Aorta (tissue), 5 donors: ENCODE measurements around the gene SLC16A5. TPM values are rescaled to one million over a fixed set of nuclear protein-coding genes. Genes with fewer than 3 reads are reported as not detected.

Experiments used
- ATAC-seq: fragments of 200-7000 bp; cut with Tn5 transposase; one replicate; pipeline ENCODE4 v1.9.1; 2022; ENCODE audit warnings: moderate library complexity; ENCODE audit not compliant: low FRiP score
- DNase-seq, 2 donors: peaks; one replicate each; pipeline ENCODE4 v3.0.0-alpha.2; 2020
- H3K27ac ChIP-seq, 2 donors: one replicate each; pipeline ENCODE4 v1.5.1; 2013; ENCODE audit warnings: low read length in 2 of 2, mild to moderate bottlenecking in 2 of 2, moderate library complexity in 2 of 2, control low read depth in 1 of 2, inconsistent platforms in 1 of 2, low read depth in 1 of 2
- H3K27me3 ChIP-seq, 2 donors: one replicate each; pipeline ENCODE4 v1.6.1; 2013; ENCODE audit warnings: control low read depth in 1 of 2, low read length in 1 of 2, mild to moderate bottlenecking in 1 of 2, moderate library complexity in 1 of 2; ENCODE audit not compliant: insufficient read depth in 2 of 2, control insufficient read depth in 1 of 2
- H3K36me3 ChIP-seq, 2 donors: one replicate each; pipeline ENCODE4 v1.6.1; 2013; ENCODE audit warnings: control low read depth in 1 of 2, low read length in 1 of 2, mild to moderate bottlenecking in 1 of 2; ENCODE audit not compliant: insufficient read depth in 2 of 2, control insufficient read depth in 1 of 2
- H3K4me1 ChIP-seq, 2 donors: one replicate each; pipeline ENCODE4 v1.6.1; 2013; ENCODE audit warnings: low read length in 2 of 2, control low read depth in 1 of 2, mild to moderate bottlenecking in 1 of 2, moderate library complexity in 1 of 2; ENCODE audit not compliant: insufficient read depth in 2 of 2, control insufficient read depth in 1 of 2
- H3K4me3 ChIP-seq, 2 donors: one replicate each; pipeline ENCODE4 v1.5.1; 2013; ENCODE audit warnings: low read length in 2 of 2, control low read depth in 1 of 2, mild to moderate bottlenecking in 1 of 2
- H3K9me3 ChIP-seq: one replicate; pipeline ENCODE4 v1.6.1; 2013; ENCODE audit warnings: mild to moderate bottlenecking, low read length; ENCODE audit not compliant: control insufficient read depth
- WGBS, 2 donors: extraction: QIAGEN DNeasy Blood & Tissue Kit; methylation state at CpG; one replicate each; pipeline ENCODE4 v1.1.7; 2013; 5-methylcytosine and 5-hydroxymethylcytosine counted together
- intact Hi-C, 2 donors: fragments of 100-400 bp; cut with DNase I; formaldehyde crosslinking; loops; one replicate each; pipeline versions ENCODE4 v1.14.2 to v1.15.0; 2022
- polyA plus RNA-seq, 2 donors: library from polyadenylated mRNA; stranded (reverse); fragments of 200-250 nt; gene quantifications; one replicate each; pipeline ENCODE4 v1.2.3, GENCODE V29; 2013
- total RNA-seq, 2 donors: library from RNA; stranded (reverse); fragmentation: NEBNext Ultra II Directional; extraction: Animal tissue kit (Norgen Biotek cat#: 25700); gene quantifications; one replicate each; pipeline ENCODE4 v1.2.1, GENCODE V29; 2021
- donor health status: healthy with polysubstance abuse.
- donor health status: Bipolar disorder and iron deficiency.
- donor health status: DM: no; HTN: no; CAD: no.
- donor health status: DM: no; HTN: no; CAD: no.
- donor health status: DM: yes; HTN: yes; CAD: no.

The SLC16A5 gene
- total and polyA plus RNA-seq, 4 donors: 5.6 to 11.4 (median 7.9) TPM

- no peak for DNase-seq
- H3K27ac ChIP-seq: no peak overlapping the region
- intact Hi-C loops: loop anchor here (5.0 to 10.0 kb wide), 2 partner anchors 63 to 70 kb away; partner anchors contain the start of gene SUMO2 (in 1 of the 2)
- no peaks in the 10 kb centered on the region for H3K36me3 ChIP-seq
- H3K9me3 ChIP-seq: no peaks in the 10 kb centered on the region
- no peaks in the 10 kb centered on the region for H3K27me3 ChIP-seq
- 91 to 92% methylated on average over 7 of the region's 7 CpGs for WGBS, 2 donors
- no peak for ATAC-seq
- H3K4me1 ChIP-seq: no peaks in the 10 kb centered on the region
- H3K4me3 ChIP-seq: no peak overlapping the region
Measured at GRCh38 chr17:75111777-75112335, 24.1 kb downstream of the SLC16A5 start.

GRCh38 chr17:75113798-75114551, 26.2 kb downstream of the SLC16A5 start:
- DNase-seq (peak; percentile 92 to 93), ATAC-seq (peak; percentile 91)
- Histone ChIP-seq H3K27me3 (no peaks in the 10 kb centered on the region), H3K4me3 (peak overlapping the region in 1 of 2 donors; percentile 22), H3K4me1 (no peaks in the 10 kb centered on the region), H3K27ac (no peak overlapping the region), H3K9me3 (no peaks in the 10 kb centered on the region), H3K36me3 (no peaks in the 10 kb centered on the region)
- intact Hi-C loops: loop anchor here (2.0 to 10.0 kb wide), 4 partner anchors 61 to 91 kb away; partner anchors contain the start of genes NUP85 (in 1 of the 2) and SUMO2 (in 1 of the 2)
- WGBS, 2 donors: 1% methylated on average over 22 of the region's 22 CpGs

GRCh38 chr17:75114552-75115314, 27.0 kb downstream of the SLC16A5 start:
- ATAC-seq (no peak), DNase-seq (no peak)
- Histone ChIP-seq H3K27me3 (no peaks in the 10 kb centered on the region), H3K4me1 (no peaks in the 10 kb centered on the region), H3K4me3 (peak overlapping the region in 1 of 2 donors; percentile 22), H3K27ac (no peak overlapping the region), H3K9me3 (no peaks in the 10 kb centered on the region), H3K36me3 (no peaks in the 10 kb centered on the region)
- intact Hi-C loops: loop anchor here (2.0 to 10.0 kb wide), 4 partner anchors 60 to 90 kb away; partner anchors contain the start of genes NUP85 (in 1 of the 2) and SUMO2 (in 1 of the 2)
- WGBS, 2 donors: 32 to 35% methylated on average over 19 of the region's 19 CpGs

GRCh38 chr17:75115555-75115954, 27.8 kb downstream of the SLC16A5 start:
- H3K4me1 ChIP-seq: no peaks in the 10 kb centered on the region
- H3K27me3 ChIP-seq: no peaks in the 10 kb centered on the region
- intact Hi-C loops: loop anchor here (2.0 to 10.0 kb wide), 3 partner anchors 59 to 89 kb away; partner anchors contain the start of gene NUP85 (in 1 of the 2)
- H3K27ac ChIP-seq: no peak overlapping the region
- DNase-seq: no peak
- H3K9me3 ChIP-seq: no peaks in the 10 kb centered on the region
- no peak for ATAC-seq
- H3K36me3 ChIP-seq: no peaks in the 10 kb centered on the region
- H3K4me3 ChIP-seq: no peak overlapping the region

GRCh38 chr17:75116737-75117136, 29.0 kb downstream of the SLC16A5 start:
- ATAC-seq (no peak), DNase-seq (no peak)
- Histone ChIP-seq H3K36me3 (no peaks in the 10 kb centered on the region), H3K4me1 (no peaks in the 10 kb centered on the region), H3K4me3 (no peak overlapping the region), H3K27ac (no peak overlapping the region), H3K9me3 (no peaks in the 10 kb centered on the region), H3K27me3 (no peaks in the 10 kb centered on the region)
- 81% methylated on average over 9 of the region's 9 CpGs for WGBS, 2 donors
- intact Hi-C loops: loop anchor here in 1 of 2 donors (10.0 kb wide), 1 partner anchor 58 kb away; no protein-coding TSS in a partner anchor

- DNase-seq (no peak), ATAC-seq (no peak)
- Histone ChIP-seq H3K9me3 (no peaks in the 10 kb centered on the region), H3K4me1 (no peaks in the 10 kb centered on the region), H3K27me3 (no peaks in the 10 kb centered on the region), H3K27ac (no peak overlapping the region), H3K4me3 (no peak overlapping the region), H3K36me3 (no peaks in the 10 kb centered on the region)
- WGBS, 2 donors: 93 to 95% methylated on average over 14 of the region's 14 CpGs
- intact Hi-C loops: loop anchor here in 1 of 2 donors (10.0 kb wide), 1 partner anchor 56 kb away; no protein-coding TSS in a partner anchor
Measured at GRCh38 chr17:75118307-75118706, 30.6 kb downstream of the SLC16A5 start.

- peak in 1 of 2 donors; percentile 78 for DNase-seq
- H3K27me3 ChIP-seq: no peaks in the 10 kb centered on the region
- H3K9me3 ChIP-seq: no peaks in the 10 kb centered on the region
- H3K4me1 ChIP-seq: no peaks in the 10 kb centered on the region
- intact Hi-C loops: no loop called here
- H3K27ac ChIP-seq: no peak overlapping the region
- peak; percentile 63 for ATAC-seq
- no peak overlapping the region for H3K4me3 ChIP-seq
- H3K36me3 ChIP-seq: no peaks in the 10 kb centered on the region
- 84% methylated on average over 19 of the region's 19 CpGs for WGBS, 2 donors
Measured at GRCh38 chr17:75124041-75124818, 36.5 kb downstream of the SLC16A5 start.

- WGBS, 2 donors: 90 to 93% methylated on average over 4 of the region's 4 CpGs
- no peak for ATAC-seq
Measured at GRCh38 chr17:75124819-75125162, 37.0 kb downstream of the SLC16A5 start.

More at GRCh38 chr17:75124819-75125162, 37.0 kb downstream of the SLC16A5 start:
- H3K4me3 ChIP-seq: no peak overlapping the region
- no peaks in the 10 kb centered on the region for H3K36me3 ChIP-seq
- H3K27me3 ChIP-seq: no peaks in the 10 kb centered on the region
- no peaks in the 10 kb centered on the region for H3K4me1 ChIP-seq
- no peaks in the 10 kb centered on the region for H3K9me3 ChIP-seq
- no peak overlapping the region for H3K27ac ChIP-seq
- intact Hi-C loops: no loop called here
- DNase-seq: no peak
